Endodermal cell (in vitro differentiated cells): ENCODE measurements around the gene MRPL12. TPM values are rescaled to one million over a fixed set of nuclear protein-coding genes. Genes with fewer than 3 reads are reported as not detected.

Experiments
- DNase-seq: peaks from one replicate; pipeline ENCODE4 v3.0.0-alpha.2; 2017
- H3K27ac ChIP-seq: 2 replicates; pipeline ENCODE4 v1.5.1; 2013; ENCODE audit warnings: mild to moderate bottlenecking, low read depth, low read length, moderate library complexity
- H3K27me3 ChIP-seq: 2 replicates; pipeline ENCODE4 v1.6.1; 2013; ENCODE audit warnings: mild to moderate bottlenecking, low read length, moderate library complexity; ENCODE audit not compliant: insufficient read depth, control insufficient read depth, poor library complexity, severe bottlenecking
- H3K36me3 ChIP-seq: 2 replicates; pipeline ENCODE4 v1.7.0; 2013; ENCODE audit warnings: mild to moderate bottlenecking, low read length, moderate library complexity; ENCODE audit not compliant: control insufficient read depth, insufficient read depth
- H3K4me1 ChIP-seq: one replicate; pipeline ENCODE4 v1.7.0; 2013; ENCODE audit warnings: low read length; ENCODE audit not compliant: control insufficient read depth, insufficient read depth
- H3K4me3 ChIP-seq: 2 replicates; pipeline ENCODE4 v1.5.1; 2013; ENCODE audit warnings: mild to moderate bottlenecking, low read length, moderate library complexity
- H3K9ac ChIP-seq: 2 replicates; pipeline ENCODE4 v1.6.1; 2013; ENCODE audit warnings: mild to moderate bottlenecking, low read length, moderate library complexity; ENCODE audit not compliant: poor library complexity, severe bottlenecking; ENCODE audit errors: extremely low read depth
- H3K9me3 ChIP-seq: 2 replicates; pipeline ENCODE4 v1.6.1; 2013; ENCODE audit warnings: mild to moderate bottlenecking, low read length, moderate library complexity; ENCODE audit not compliant: control insufficient read depth
- H3K27ac Mint-ChIP-seq: 2 replicates; pipeline ENCODE4 v1.8.0; 2020; ENCODE audit warnings: mixed read lengths
- H3K27me3 Mint-ChIP-seq: 2 replicates; pipeline ENCODE4 v1.8.0; 2021; ENCODE audit warnings: mild to moderate bottlenecking, mixed read lengths; ENCODE audit not compliant: insufficient read depth
- H3K36me3 Mint-ChIP-seq: 2 replicates; pipeline ENCODE4 v1.8.0; 2020; ENCODE audit warnings: low read depth, mixed read lengths
- H3K4me1 Mint-ChIP-seq: 2 replicates; pipeline ENCODE4 v1.8.0; 2020; ENCODE audit warnings: mixed read lengths
- H3K4me3 Mint-ChIP-seq: 2 replicates; pipeline ENCODE4 v1.8.0; 2020; ENCODE audit warnings: mild to moderate bottlenecking, moderate library complexity, mixed read lengths
- H3K9me3 Mint-ChIP-seq: 2 replicates; pipeline ENCODE4 v1.8.0; 2020; ENCODE audit warnings: mild to moderate bottlenecking, mixed read lengths
- WGBS, 2 experiments: methylation state at CpG; one replicate each; pipeline versions ENCODE4 v1.1.5 to v1.1.7; 2013; ENCODE audit warnings: missing lambda C conversion rate in 2 of 2, mixed read lengths in 1 of 2; ENCODE audit not compliant: insufficient coverage in 1 of 2, insufficient read length in 1 of 2; 5-methylcytosine and 5-hydroxymethylcytosine counted together
- long read RNA-seq, 4 experiments: library from polyadenylated mRNA in 2 of 4; library from RNA in 1 of 4; library from capped mRNA in 1 of 4; stranded (forward) in 3 of 4; unstranded in 1 of 4; transcript quantifications; one replicate each; pipeline ENCODE4 v2.0.0, GENCODE V29; 2020 to 2021; ENCODE audit warnings: inconsistent platforms in 1 of 4
- polyA plus RNA-seq, 2 experiments: library from polyadenylated mRNA; stranded (reverse); fragments of 50-300 nt; gene quantifications; one replicate each; pipeline ENCODE4 v1.2.3, GENCODE V29; 2013
- total RNA-seq, 2 donors: library from RNA; stranded (reverse); fragmentation: NEBNext Ultra II Directional in 1 of 2; extraction: Animal tissue kit (Norgen Biotek cat#: 25700) in 1 of 2; gene quantifications; 2 replicates in 1 of 2; 3 replicates in 1 of 2; pipeline ENCODE4 v1.2.1, GENCODE V29; 2021
- TF ChIP-seq, protein P1 (sequence below): fragments of 200-600 bp; sonication (generic); conservative IDR thresholded peaks from 2 replicates; pipeline ENCODE4 v1.5.0; 2021; ENCODE audit warnings: antibody characterized with exemption, mild to moderate bottlenecking

MRPL12 gene
- 100 to 1,000 TPM in 1 of 2 donors, 10 to 100 TPM in 1; 99.4 to 105 TPM for total RNA-seq
- 71.3 TPM for polyA plus RNA-seq (2013, experiment 1 of 2)
- polyA plus RNA-seq (2013, experiment 2 of 2), result 64.8 TPM
- long read RNA-seq, experiment 1, transcript MRPL12-201 (5 exons, 1,028 nt), result major isoform, 74 of 86 reads
- long read RNA-seq, experiment 1, partial matches to known transcripts, result 4 of 86 reads
- long read RNA-seq, experiment 1, other reads (novel, unspliced or antisense), result 8 of 86 reads
- long read RNA-seq, experiment 2, transcript MRPL12-201 (5 exons, 1,028 nt), result major isoform, 64 of 67 reads
- long read RNA-seq, experiment 2, partial matches to known transcripts, result 3 of 67 reads
- long read RNA-seq, experiment 2, other reads (novel, unspliced or antisense), result 0 of 67 reads
- long read RNA-seq, experiment 3, transcript MRPL12-201 (5 exons, 1,028 nt), result major isoform, 188 of 191 reads
- long read RNA-seq, experiment 3, partial matches to known transcripts, result 2 of 191 reads
- long read RNA-seq, experiment 3, other reads (novel, unspliced or antisense), result 1 of 191 reads
- long read RNA-seq, experiment 4, transcript MRPL12-201 (5 exons, 1,028 nt), result major isoform, 241 of 241 reads
- long read RNA-seq, experiment 4, partial matches to known transcripts, result 0 of 241 reads
- long read RNA-seq, experiment 4, other reads (novel, unspliced or antisense), result 0 of 241 reads

DNA sequence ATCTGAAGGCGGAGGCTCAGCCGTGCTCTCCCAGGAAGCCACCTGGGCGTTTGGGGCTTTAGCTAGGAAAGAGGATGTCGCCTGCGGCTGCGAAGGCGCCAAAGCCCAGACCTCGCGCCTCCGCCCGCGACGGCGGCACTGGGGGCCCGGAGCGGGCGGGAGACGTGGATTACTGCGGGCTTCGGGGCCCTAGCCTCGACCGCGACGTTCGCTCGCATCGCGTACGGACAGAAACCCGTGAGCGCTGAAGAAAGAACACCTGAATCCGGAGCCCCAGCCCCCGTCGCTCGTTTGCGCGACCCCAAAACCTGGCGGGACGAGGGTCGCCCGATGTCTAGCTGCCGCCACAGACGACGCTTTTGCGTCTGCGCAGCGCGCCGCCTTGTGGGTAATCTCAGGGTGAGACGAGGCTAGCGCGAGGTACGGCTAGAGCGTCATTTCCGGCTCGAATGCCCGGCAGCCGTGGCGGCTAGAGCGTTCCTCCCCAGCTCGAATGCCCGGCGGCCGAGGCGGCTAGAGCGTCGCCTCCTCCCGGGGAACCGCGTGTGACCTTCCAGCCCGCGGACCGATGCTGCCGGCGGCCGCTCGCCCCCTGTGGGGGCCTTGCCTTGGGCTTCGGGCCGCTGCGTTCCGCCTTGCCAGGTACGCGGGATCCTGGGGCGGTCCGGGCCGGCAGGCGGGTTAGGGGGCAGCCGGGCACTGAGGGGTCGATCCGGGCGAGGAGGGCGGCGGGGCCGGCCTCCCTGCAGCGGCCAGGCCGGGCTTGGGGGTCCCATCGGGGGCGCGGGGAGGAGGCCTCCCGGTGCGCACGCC is at the start of gene MRPL12:
MRPL12 (plus strand) TSS at position 434 of the 813 bp plus-strand sequence; CDS start at position 569, 135 bp downstream.
- Mint-ChIP-seq H3K27ac (peak within 1 kb of the TSS; percentile 96), H3K9me3 (no peaks in the 10 kb centered on the region), H3K27me3 (no peaks in the 10 kb centered on the region), H3K4me1 (peaks cover 7% of the 10 kb centered on the region), H3K4me3 (peak within 1 kb of the TSS; percentile 92), H3K36me3 (peaks cover 57% of the 10 kb centered on the region)
- peak within 1 kb of the TSS; percentile 99 for H3K9ac ChIP-seq
- H3K27ac ChIP-seq, result peak within 1 kb of the TSS; percentile 85
- peaks cover 65% of the 10 kb centered on the region for H3K36me3 ChIP-seq
- no peaks in the 10 kb centered on the region for H3K4me1 ChIP-seq
- peak; percentile 99 for DNase-seq
- H3K27me3 ChIP-seq, result no peaks in the 10 kb centered on the region
- peak within 1 kb of the TSS; percentile 98 for H3K4me3 ChIP-seq
- 0% methylated on average over 80 to 102 of the region's 102 CpGs for WGBS, 2 experiments
- no peaks in the 10 kb centered on the region for H3K9me3 ChIP-seq
- TF ChIP-seq, protein P1, sequence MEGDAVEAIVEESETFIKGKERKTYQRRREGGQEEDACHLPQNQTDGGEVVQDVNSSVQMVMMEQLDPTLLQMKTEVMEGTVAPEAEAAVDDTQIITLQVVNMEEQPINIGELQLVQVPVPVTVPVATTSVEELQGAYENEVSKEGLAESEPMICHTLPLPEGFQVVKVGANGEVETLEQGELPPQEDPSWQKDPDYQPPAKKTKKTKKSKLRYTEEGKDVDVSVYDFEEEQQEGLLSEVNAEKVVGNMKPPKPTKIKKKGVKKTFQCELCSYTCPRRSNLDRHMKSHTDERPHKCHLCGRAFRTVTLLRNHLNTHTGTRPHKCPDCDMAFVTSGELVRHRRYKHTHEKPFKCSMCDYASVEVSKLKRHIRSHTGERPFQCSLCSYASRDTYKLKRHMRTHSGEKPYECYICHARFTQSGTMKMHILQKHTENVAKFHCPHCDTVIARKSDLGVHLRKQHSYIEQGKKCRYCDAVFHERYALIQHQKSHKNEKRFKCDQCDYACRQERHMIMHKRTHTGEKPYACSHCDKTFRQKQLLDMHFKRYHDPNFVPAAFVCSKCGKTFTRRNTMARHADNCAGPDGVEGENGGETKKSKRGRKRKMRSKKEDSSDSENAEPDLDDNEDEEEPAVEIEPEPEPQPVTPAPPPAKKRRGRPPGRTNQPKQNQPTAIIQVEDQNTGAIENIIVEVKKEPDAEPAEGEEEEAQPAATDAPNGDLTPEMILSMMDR, result peak; percentile 26

DNA sequence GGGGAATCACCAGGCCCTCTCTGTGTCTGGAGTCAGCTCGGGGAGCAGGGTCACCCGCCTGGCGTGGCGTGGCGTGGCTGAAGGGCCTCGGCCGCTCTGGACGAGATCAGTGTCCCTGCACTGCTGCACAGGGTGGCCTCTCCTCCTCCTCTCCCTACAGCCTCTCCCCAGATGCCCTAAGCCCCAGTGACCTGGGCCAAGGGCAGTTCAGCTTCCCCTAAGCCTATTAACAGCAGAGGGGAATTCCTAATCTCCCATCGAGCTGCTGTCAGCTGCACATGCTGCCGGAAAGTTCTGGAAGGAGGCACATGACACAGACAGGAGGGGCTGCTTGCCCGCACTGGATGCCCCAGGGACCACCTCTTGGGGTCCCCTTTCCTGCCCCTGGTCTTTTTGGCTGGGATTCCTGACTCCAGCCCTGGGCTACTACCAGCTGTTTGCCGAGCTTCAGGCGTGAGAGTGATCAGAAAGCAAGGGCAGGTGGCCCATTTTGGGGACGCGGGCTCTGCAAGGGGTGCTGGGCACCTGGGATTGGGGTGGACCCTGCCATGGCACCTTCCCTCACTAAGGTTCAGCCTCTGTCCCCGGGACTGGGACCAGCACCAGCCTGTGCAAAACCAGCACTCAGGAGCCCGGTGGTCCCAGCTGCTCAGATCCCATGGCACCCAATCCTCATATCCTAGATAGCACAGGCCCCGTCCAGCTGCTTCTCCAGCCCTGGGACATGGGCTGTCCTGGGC is 47.6 kb upstream of the MRPL12 start:
- H3K4me1 ChIP-seq, result peaks cover 13% of the 10 kb centered on the region
- no peaks in the 10 kb centered on the region for H3K9me3 Mint-ChIP-seq
- no peak overlapping the region for H3K27ac ChIP-seq
- H3K9ac ChIP-seq, result no peak overlapping the region
- no peaks in the 10 kb centered on the region for H3K27me3 ChIP-seq
- no peaks in the 10 kb centered on the region for H3K9me3 ChIP-seq
- peaks cover 7% of the 10 kb centered on the region for H3K4me1 Mint-ChIP-seq
- DNase-seq, result peak; percentile 57
- H3K27me3 Mint-ChIP-seq, result no peaks in the 10 kb centered on the region
- no peaks in the 10 kb centered on the region for H3K36me3 ChIP-seq
- H3K36me3 Mint-ChIP-seq, result no peaks in the 10 kb centered on the region
- H3K27ac Mint-ChIP-seq, result no peak overlapping the region
- TF ChIP-seq, protein P1, result no peak
- 90 to 92% methylated on average over 12 to 18 of the region's 18 CpGs for WGBS, 2 experiments
- no peak overlapping the region for H3K4me3 ChIP-seq
- no peak overlapping the region for H3K4me3 Mint-ChIP-seq
